HCT116 (cell line): Measurements from ENCODE around the gene ZNHIT6. TPM values are rescaled to one million over a fixed set of nuclear protein-coding genes. Genes with fewer than 3 reads are reported as not detected.

ENCODE experiments used
- ATAC-seq: fragments of 200-7000 bp; cut with Tn5 transposase; 2 replicates; pipeline ENCODE4 v1.9.1; 2020; ENCODE audit warnings: mild to moderate bottlenecking, moderate library complexity
- BruUV-seq: library from RNA; stranded (reverse); fragments of 400-500 nt; replicated peaks from 2 replicates; lab custom pipeline; 2021; lab: Mats Ljungman, UMichigan
- CTCF ChIA-PET: fragments of 300-600 bp; sonication (Branson Sonifier 250); formaldehyde crosslinking; loops from one replicate; lab custom pipeline; 2021; ENCODE audit warnings: antibody characterized with exemption; lab: Charles Lee
- POLR2A ChIA-PET: fragments of 300-600, 350-600 bp; sonication (Branson Sonifier 250); formaldehyde crosslinking; loops from one replicate; lab custom pipeline; 2021; ENCODE audit warnings: antibody characterized with exemption; lab: Charles Lee
- RAD21 ChIA-PET, 2 experiments: fragments of 300-600 bp; sonication (Branson Sonifier 250); formaldehyde crosslinking; loops; one replicate each; lab custom pipeline; 2023; ENCODE audit warnings: low total read pairs in 2 of 2; ENCODE audit not compliant: uncharacterized antibody in 2 of 2, unreplicated experiment in 2 of 2, low non-redundant PET in 1 of 2; lab: Charles Lee
- DNase-seq: peaks from one replicate; pipeline ENCODE4 v3.0.0-alpha.2; 2010; ENCODE audit warnings: low read depth, low spot score
- H2AFZ ChIP-seq: fragments of 200-600 bp; shearing (Covaris generic), sonication (generic); 2 replicates; pipeline ENCODE4 v1.6.1; 2017; ENCODE audit warnings: low read depth, mixed run types, mixed read lengths, antibody characterized with exemption, low read length; ENCODE audit not compliant: poor library complexity, severe bottlenecking
- H3K27ac ChIP-seq: 2 replicates; pipeline ENCODE4 v1.5.1; 2012; ENCODE audit warnings: low read depth, low read length
- H3K27me3 ChIP-seq: fragments of 200-600 bp; sonication (generic); 2 replicates; pipeline ENCODE4 v1.6.1; 2016; ENCODE audit warnings: mixed run types, low read length, mixed read lengths; ENCODE audit not compliant: insufficient read depth
- H3K36me3 ChIP-seq, 2 experiments: fragments of 200-500 bp in 1 of 2; fragments of 200-600 bp in 1 of 2; sonication (Bioruptor generic) in 1 of 2; sonication (generic) in 1 of 2; 2 replicates each; pipeline versions ENCODE4 v1.5.1 to v1.6.1; 2014 to 2016; ENCODE audit warnings: low read length in 2 of 2, inconsistent platforms in 1 of 2, mixed read lengths in 1 of 2, mixed run types in 1 of 2; ENCODE audit not compliant: insufficient read depth in 2 of 2, control insufficient read depth in 1 of 2
- H3K4me1 ChIP-seq, 2 experiments: fragments of 200-600 bp in 1 of 2; sonication (generic) in 1 of 2; 2 replicates each; pipeline versions ENCODE4 v1.5.1 to v1.6.1; 2012 to 2017; ENCODE audit warnings: low read length in 2 of 2, inconsistent platforms in 1 of 2, mild to moderate bottlenecking in 1 of 2, mixed read lengths in 1 of 2, mixed run types in 1 of 2, moderate library complexity in 1 of 2; ENCODE audit not compliant: insufficient read depth in 2 of 2, control insufficient read depth in 1 of 2
- H3K4me2 ChIP-seq: fragments of 200-600 bp; sonication (generic); 2 replicates; pipeline ENCODE4 v1.6.1; 2017; ENCODE audit warnings: mixed run types, low read length, mixed read lengths
- H3K4me3 ChIP-seq, 2 experiments: fragments of 200-600 bp in 1 of 2; sonication (generic) in 1 of 2; replicated peaks in 1 of 2; 2 replicates each; pipeline ENCODE4 v1.5.1; 2011 to 2016; ENCODE audit warnings: low read length in 2 of 2, control low read depth in 1 of 2, low read depth in 1 of 2, mild to moderate bottlenecking in 1 of 2, mixed read lengths in 1 of 2, mixed run types in 1 of 2
- H3K79me2 ChIP-seq: fragments of 200-600 bp; sonication (generic); 2 replicates; pipeline ENCODE4 v1.6.1; 2017; ENCODE audit warnings: mild to moderate bottlenecking, mixed run types, low read length, moderate library complexity, mixed read lengths; ENCODE audit not compliant: insufficient read depth
- H3K9ac ChIP-seq: fragments of 200-600 bp; sonication (generic); 2 replicates; pipeline ENCODE4 v1.6.1; 2016; ENCODE audit warnings: low read length, mixed read lengths
- H3K9me2 ChIP-seq: fragments of 200-600 bp; sonication (generic), shearing (Covaris generic); 2 replicates; pipeline ENCODE4 v1.6.1; 2017; ENCODE audit warnings: mixed run types, mild to moderate bottlenecking, moderate library complexity; ENCODE audit not compliant: insufficient read depth
- H3K9me3 ChIP-seq, 2 experiments: fragments of 200-500 bp in 1 of 2; fragments of 200-600 bp in 1 of 2; sonication (Bioruptor generic) in 1 of 2; sonication (generic) in 1 of 2; 2 replicates each; pipeline ENCODE4 v1.6.1; 2014 to 2017; ENCODE audit warnings: low read length in 2 of 2, mixed read lengths in 2 of 2, inconsistent platforms in 1 of 2, low read depth in 1 of 2, mild to moderate bottlenecking in 1 of 2, mixed run types in 1 of 2, moderate library complexity in 1 of 2; ENCODE audit not compliant: control insufficient read depth in 1 of 2, insufficient read depth in 1 of 2
- H4K20me1 ChIP-seq: fragments of 200-600 bp; sonication (generic), shearing (Covaris generic); 2 replicates; pipeline ENCODE4 v1.6.1; 2017; ENCODE audit warnings: mixed run types, mild to moderate bottlenecking, moderate library complexity; ENCODE audit not compliant: insufficient read depth
- ATF3 ChIP-seq: IDR thresholded peaks from 2 replicates; pipeline ENCODE4 v1.6.1; 2012
- EGR1 ChIP-seq: IDR thresholded peaks from 2 replicates; pipeline ENCODE4 v1.6.1; 2012; ENCODE audit warnings: low read depth
- FOSL1 ChIP-seq: IDR thresholded peaks from 2 replicates; pipeline ENCODE4 v1.6.1; 2012; ENCODE audit warnings: low read depth
- JUND ChIP-seq: IDR thresholded peaks from 2 replicates; pipeline ENCODE4 v1.6.1; 2012
- MAX ChIP-seq: IDR thresholded peaks from 2 replicates; pipeline ENCODE4 v1.6.1; 2012
- POLR2A ChIP-seq: IDR thresholded peaks from 2 replicates; pipeline ENCODE4 v1.7.0; 2011; ENCODE audit warnings: borderline replicate concordance; ENCODE audit not compliant: insufficient read depth, insufficient read length; ENCODE audit errors: extremely low read depth
- SIN3A ChIP-seq: IDR thresholded peaks from 2 replicates; pipeline ENCODE4 v1.6.1; 2012; ENCODE audit warnings: low read depth
- SP1 ChIP-seq: IDR thresholded peaks from 2 replicates; pipeline ENCODE4 v1.6.1; 2012; ENCODE audit warnings: low read depth
- SRF ChIP-seq: IDR thresholded peaks from 2 replicates; pipeline ENCODE4 v1.6.1; 2012; ENCODE audit warnings: low read depth
- TCF7L2 ChIP-seq: IDR thresholded peaks from 2 replicates; pipeline ENCODE4 v1.7.0; 2011; ENCODE audit warnings: borderline replicate concordance, inconsistent platforms; ENCODE audit not compliant: insufficient read depth, insufficient read length; ENCODE audit errors: extremely low read depth
- ZNF274 ChIP-seq: fragments of 200-500 bp; sonication (Bioruptor generic); IDR thresholded peaks from 2 replicates; pipeline ENCODE4 v1.6.1; 2014; ENCODE audit warnings: mild to moderate bottlenecking, low read depth, low read length, inconsistent platforms
- intact Hi-C: fragments of 100-400 bp; cut with micrococcal nuclease; formaldehyde crosslinking; loops from 2 replicates; pipeline ENCODE4 v1.10.0; 2022
- total RNA-seq: library from RNA; stranded (reverse); gene quantifications from one replicate; pipeline ENCODE4 v1.2.1, GENCODE V29; 2021; ENCODE audit not compliant: unreplicated experiment
- TF ChIP-seq, protein P1 (sequence below): IDR thresholded peaks from 2 replicates; pipeline ENCODE4 v1.6.1; 2012; ENCODE audit warnings: low read depth
- TF ChIP-seq, protein P2 (sequence below), 3 experiments: fragments of 200-600 bp in 1 of 3; sonication (generic) in 1 of 3; IDR thresholded peaks in 2 of 3; conservative IDR thresholded peaks in 1 of 3; 2 replicates each; pipeline ENCODE4 v1.5.1; 2012 to 2017; ENCODE audit warnings: low read depth in 2 of 3, low read length in 2 of 3, antibody characterized with exemption in 1 of 3, borderline replicate concordance in 1 of 3, control low read depth in 1 of 3, mild to moderate bottlenecking in 1 of 3, mixed read lengths in 1 of 3, mixed run types in 1 of 3, moderate library complexity in 1 of 3; ENCODE audit not compliant: insufficient read depth in 1 of 3

The ZNHIT6 gene
- total RNA-seq, 1 experiment from 2014 or later, result 18.4 TPM

DNA sequence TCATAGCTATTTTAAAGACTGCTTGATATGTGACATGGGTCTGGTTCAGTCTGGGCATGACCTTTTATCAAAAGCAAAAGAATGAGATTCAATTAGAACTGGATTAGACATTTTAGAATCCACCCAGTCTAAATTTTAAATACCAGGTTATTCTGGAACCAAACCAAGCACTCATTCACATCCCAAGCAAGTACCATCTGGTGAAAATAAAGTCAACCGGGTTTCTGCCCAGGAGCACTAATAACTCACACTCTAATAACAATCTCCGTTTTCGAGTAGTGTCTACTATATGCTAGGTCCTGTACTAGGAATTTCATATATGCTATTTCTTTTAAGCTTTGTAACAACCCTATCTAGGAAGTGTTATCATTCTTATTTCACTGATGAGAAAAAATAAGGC is 30.6 kb downstream of the ZNHIT6 start:
- Histone ChIP-seq H2AFZ (no peak overlapping the region), H3K4me1 (no peaks in the 10 kb centered on the region), H3K9me3 (no peaks in the 10 kb centered on the region), H4K20me1 (no peaks in the 10 kb centered on the region), H3K79me2 (peaks cover 6% of the 10 kb centered on the region), H3K4me2 (no peak overlapping the region), H3K9ac (no peak overlapping the region), H3K36me3 (peaks cover 3 to 16% of the 10 kb centered on the region in 2 experiments; a peak in 2 of 4 replicates), H3K9me2 (no peaks in the 10 kb centered on the region), H3K4me3 (no peak overlapping the region), H3K27ac (no peak overlapping the region), H3K27me3 (no peaks in the 10 kb centered on the region)
- intact Hi-C loops, result no loop called here
- TF ChIP-seq MAX, result no peak
- no peak for TF ChIP-seq SP1
- TF ChIP-seq ATF3, result no peak
- no peak for TF ChIP-seq TCF7L2
- POLR2A ChIA-PET, result no interaction called here
- RAD21 ChIA-PET, result no interaction called here
- no TSS peak for BruUV-seq
- no peak for ATAC-seq
- CTCF ChIA-PET, result no interaction called here
- no peak for DNase-seq

- ChIA-PET RAD21 (no interaction called here), POLR2A (no interaction called here), CTCF (no interaction called here)
- no peak overlapping the region for H3K4me3 ChIP-seq
- BruUV-seq, result no TSS peak
- H4K20me1 ChIP-seq, result no peaks in the 10 kb centered on the region
- H3K36me3 ChIP-seq, result peaks cover 3 to 5% of the 10 kb centered on the region in 2 experiments; a peak in 2 of 4 replicates
- no peaks in the 10 kb centered on the region for H3K9me2 ChIP-seq
- no peaks in the 10 kb centered on the region for H3K27me3 ChIP-seq
- H3K9me3 ChIP-seq, result no peaks in the 10 kb centered on the region
- H2AFZ ChIP-seq, result no peak overlapping the region
- no peak for DNase-seq
- no peak overlapping the region for H3K27ac ChIP-seq
- no peaks in the 10 kb centered on the region for H3K4me1 ChIP-seq
- intact Hi-C loops, result no loop called here
- no peak overlapping the region for H3K9ac ChIP-seq
- H3K4me2 ChIP-seq, result no peak overlapping the region
- H3K79me2 ChIP-seq, result peaks cover 5% of the 10 kb centered on the region; the same call in 1 of the 2 replicates
- ATAC-seq, result no peak
- no peak for TF ChIP-seq ZNF274
- TF ChIP-seq, protein P1, sequence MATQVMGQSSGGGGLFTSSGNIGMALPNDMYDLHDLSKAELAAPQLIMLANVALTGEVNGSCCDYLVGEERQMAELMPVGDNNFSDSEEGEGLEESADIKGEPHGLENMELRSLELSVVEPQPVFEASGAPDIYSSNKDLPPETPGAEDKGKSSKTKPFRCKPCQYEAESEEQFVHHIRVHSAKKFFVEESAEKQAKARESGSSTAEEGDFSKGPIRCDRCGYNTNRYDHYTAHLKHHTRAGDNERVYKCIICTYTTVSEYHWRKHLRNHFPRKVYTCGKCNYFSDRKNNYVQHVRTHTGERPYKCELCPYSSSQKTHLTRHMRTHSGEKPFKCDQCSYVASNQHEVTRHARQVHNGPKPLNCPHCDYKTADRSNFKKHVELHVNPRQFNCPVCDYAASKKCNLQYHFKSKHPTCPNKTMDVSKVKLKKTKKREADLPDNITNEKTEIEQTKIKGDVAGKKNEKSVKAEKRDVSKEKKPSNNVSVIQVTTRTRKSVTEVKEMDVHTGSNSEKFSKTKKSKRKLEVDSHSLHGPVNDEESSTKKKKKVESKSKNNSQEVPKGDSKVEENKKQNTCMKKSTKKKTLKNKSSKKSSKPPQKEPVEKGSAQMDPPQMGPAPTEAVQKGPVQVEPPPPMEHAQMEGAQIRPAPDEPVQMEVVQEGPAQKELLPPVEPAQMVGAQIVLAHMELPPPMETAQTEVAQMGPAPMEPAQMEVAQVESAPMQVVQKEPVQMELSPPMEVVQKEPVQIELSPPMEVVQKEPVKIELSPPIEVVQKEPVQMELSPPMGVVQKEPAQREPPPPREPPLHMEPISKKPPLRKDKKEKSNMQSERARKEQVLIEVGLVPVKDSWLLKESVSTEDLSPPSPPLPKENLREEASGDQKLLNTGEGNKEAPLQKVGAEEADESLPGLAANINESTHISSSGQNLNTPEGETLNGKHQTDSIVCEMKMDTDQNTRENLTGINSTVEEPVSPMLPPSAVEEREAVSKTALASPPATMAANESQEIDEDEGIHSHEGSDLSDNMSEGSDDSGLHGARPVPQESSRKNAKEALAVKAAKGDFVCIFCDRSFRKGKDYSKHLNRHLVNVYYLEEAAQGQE, result no peak
- no peak for TF ChIP-seq POLR2A
- TF ChIP-seq EGR1, result no peak
- TF ChIP-seq, protein P2, sequence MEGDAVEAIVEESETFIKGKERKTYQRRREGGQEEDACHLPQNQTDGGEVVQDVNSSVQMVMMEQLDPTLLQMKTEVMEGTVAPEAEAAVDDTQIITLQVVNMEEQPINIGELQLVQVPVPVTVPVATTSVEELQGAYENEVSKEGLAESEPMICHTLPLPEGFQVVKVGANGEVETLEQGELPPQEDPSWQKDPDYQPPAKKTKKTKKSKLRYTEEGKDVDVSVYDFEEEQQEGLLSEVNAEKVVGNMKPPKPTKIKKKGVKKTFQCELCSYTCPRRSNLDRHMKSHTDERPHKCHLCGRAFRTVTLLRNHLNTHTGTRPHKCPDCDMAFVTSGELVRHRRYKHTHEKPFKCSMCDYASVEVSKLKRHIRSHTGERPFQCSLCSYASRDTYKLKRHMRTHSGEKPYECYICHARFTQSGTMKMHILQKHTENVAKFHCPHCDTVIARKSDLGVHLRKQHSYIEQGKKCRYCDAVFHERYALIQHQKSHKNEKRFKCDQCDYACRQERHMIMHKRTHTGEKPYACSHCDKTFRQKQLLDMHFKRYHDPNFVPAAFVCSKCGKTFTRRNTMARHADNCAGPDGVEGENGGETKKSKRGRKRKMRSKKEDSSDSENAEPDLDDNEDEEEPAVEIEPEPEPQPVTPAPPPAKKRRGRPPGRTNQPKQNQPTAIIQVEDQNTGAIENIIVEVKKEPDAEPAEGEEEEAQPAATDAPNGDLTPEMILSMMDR (IDR thresholded peaks at IDR 0.05 in 2 of 3, conservative IDR thresholded peaks at IDR 0.05 in 1 of 3; ENCODE audit: borderline replicate concordance in 1 of 3, insufficient read depth in 1 of 3, low read depth in 2 of 3, low read length in 2 of 3), result no peak
- no peak for TF ChIP-seq SP1
- TF ChIP-seq JUND, result no peak
- no peak for TF ChIP-seq FOSL1
- TF ChIP-seq SIN3A, result no peak
- no peak for TF ChIP-seq ATF3
- no peak for TF ChIP-seq SRF
- no peak for TF ChIP-seq TCF7L2
- no peak for TF ChIP-seq MAX
These were observed 36.1 kb downstream of the ZNHIT6 start for GRCh38 chr1:85672031-85672660.
